ENCODE data around the gene AKT1. TPM values are rescaled to one million over a fixed set of nuclear protein-coding genes. Genes with fewer than 3 reads are reported as not detected.

The AKT1 gene
- total RNA-seq, 1 donor from 2014 or later = 144 TPM

DNA sequence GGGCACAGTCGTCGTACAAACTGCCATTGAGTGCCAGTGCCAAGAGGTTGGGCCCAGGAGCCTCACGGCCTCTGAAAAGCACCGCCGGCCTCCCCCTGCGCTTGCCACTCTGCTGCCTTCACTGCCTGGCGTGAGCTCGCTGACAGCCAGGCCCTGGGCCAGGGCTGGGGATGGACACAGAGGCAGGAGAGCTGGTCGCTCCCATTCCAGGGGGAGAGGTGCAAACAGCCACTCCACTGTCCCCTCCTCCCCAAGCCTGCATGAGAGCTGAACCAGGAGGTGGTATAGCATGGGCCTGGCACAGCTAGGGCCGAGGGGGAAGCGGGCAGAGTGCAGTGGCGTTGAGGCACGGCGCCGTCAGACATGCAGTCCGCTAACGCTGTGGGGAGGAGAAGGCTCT is 66.9 kb downstream of the AKT1 start:
- intact Hi-C loops (cut with micrococcal nuclease) = no loop called here

DNA sequence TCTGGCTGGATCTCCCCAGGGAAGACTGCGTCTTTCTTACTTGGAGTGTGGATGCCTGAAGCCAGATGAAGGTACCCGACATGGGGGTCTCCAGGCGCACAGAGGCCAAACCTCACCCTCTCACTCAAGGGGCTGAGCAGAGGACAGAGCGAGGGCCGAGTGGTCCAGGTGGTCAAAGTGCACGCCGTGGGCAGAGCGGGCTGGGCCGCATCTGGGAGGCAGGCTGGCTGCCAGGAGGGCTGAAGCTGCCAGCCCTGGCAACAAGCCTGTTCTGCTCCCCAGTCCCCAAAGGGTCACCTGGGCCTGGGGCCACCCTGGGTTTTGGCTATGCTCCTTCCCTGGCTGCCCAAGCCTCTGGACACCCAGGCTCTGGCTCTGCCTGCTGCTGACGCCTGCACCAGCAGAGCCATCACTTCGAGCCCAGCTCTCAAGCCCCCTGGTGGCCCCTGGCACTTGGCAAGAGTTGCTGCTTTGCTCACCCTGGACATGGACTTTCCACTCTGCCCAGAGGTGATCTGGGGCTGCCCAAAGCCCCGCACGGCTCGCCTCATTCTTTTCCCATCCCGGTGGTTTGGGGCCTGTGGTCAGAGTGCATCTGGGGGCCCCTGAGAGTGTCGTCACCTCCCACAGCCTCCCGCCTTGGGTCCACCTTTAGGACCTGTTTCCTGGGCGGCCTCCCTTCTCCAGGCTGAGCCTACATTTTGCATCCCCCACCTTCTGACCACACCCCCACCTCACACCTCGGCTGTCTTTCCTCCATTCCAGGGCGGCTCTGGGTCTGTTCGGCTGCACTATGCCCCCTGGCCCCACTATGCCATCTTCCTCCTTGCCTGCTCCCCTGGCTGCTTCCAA is 68.7 kb downstream of the AKT1 start:
- Histone ChIP-seq H3K27ac (replicated peaks) (peak overlapping the region; percentile 92), H3K9me3 (replicated peaks) (no peaks in the 10 kb centered on the region), H3K4me3 (peak overlapping the region; percentile 88), H3K36me3 (no peaks in the 10 kb centered on the region), H3K27me3 (ENCODE audit: low read depth) (no peaks in the 10 kb centered on the region), H3K4me1 (peaks cover 93% of the 10 kb centered on the region)
- TF ChIP-seq, protein P1, sequence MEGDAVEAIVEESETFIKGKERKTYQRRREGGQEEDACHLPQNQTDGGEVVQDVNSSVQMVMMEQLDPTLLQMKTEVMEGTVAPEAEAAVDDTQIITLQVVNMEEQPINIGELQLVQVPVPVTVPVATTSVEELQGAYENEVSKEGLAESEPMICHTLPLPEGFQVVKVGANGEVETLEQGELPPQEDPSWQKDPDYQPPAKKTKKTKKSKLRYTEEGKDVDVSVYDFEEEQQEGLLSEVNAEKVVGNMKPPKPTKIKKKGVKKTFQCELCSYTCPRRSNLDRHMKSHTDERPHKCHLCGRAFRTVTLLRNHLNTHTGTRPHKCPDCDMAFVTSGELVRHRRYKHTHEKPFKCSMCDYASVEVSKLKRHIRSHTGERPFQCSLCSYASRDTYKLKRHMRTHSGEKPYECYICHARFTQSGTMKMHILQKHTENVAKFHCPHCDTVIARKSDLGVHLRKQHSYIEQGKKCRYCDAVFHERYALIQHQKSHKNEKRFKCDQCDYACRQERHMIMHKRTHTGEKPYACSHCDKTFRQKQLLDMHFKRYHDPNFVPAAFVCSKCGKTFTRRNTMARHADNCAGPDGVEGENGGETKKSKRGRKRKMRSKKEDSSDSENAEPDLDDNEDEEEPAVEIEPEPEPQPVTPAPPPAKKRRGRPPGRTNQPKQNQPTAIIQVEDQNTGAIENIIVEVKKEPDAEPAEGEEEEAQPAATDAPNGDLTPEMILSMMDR (IDR thresholded peaks at IDR 0.05; ENCODE audit: borderline replicate concordance) = no peak
- intact Hi-C loops (cut with micrococcal nuclease) = no loop called here
- DNase-seq = no peak

More for the DNA sequence above, 66.9 kb downstream of the AKT1 start:
- Histone ChIP-seq H3K4me3 (no peak overlapping the region), H3K27ac (replicated peaks) (peak overlapping the region; percentile 92), H3K27me3 (ENCODE audit: low read depth) (no peaks in the 10 kb centered on the region), H3K36me3 (no peaks in the 10 kb centered on the region), H3K9me3 (replicated peaks) (no peaks in the 10 kb centered on the region), H3K4me1 (peaks cover 93% of the 10 kb centered on the region)
- DNase-seq = no peak
- TF ChIP-seq, protein P1 (IDR thresholded peaks at IDR 0.05; ENCODE audit: borderline replicate concordance) = no peak

DNA sequence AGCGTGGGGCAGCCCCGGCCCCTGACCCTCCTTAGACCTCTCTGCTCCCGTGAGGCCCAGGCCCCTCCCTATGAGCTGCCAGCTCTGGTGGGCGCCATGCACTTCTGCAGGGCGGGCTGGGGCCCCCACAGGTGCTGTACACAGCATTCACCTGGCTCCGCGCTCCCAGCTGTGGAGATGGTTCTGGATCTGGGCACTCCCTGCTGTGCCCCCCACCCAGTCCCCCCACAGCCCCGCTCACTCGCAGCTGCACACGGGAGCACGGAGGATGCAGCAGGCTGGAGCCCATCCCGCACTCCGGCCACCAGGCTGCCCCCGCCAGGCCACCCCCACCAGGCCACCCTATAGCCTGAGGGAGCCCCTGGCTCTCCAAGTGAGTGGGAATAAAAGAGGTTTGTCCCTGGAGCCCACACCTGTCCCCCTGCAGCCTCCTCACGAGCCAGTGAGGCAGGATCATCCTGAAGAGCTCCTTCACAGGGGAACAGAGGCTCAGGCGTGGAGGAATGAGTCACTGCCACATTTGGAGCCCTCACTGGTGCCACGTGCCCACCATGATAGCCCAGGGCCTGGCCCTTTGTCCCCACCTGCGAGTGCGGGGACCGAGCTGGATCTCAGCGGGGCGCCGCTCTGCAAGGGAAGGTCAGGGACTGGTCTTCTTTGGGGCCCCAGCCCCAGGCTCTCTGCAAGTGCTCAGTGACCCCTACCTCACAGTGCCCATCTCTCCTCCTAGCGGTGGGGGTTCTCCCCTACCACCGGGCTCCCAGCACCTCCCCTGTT is 69.6 kb downstream of the AKT1 start:
- H3K9me3 ChIP-seq (replicated peaks) = no peaks in the 10 kb centered on the region
- intact Hi-C loops (cut with micrococcal nuclease) = no loop called here
- TF ChIP-seq, protein P1 (IDR thresholded peaks at IDR 0.05; ENCODE audit: borderline replicate concordance) = no peak
- no peak for DNase-seq
- H3K4me3 ChIP-seq = peak overlapping the region; percentile 88
- no peaks in the 10 kb centered on the region for H3K36me3 ChIP-seq
- H3K27ac ChIP-seq (replicated peaks) = peak overlapping the region; percentile 92
- no peaks in the 10 kb centered on the region for H3K27me3 ChIP-seq (ENCODE audit: low read depth)
- H3K4me1 ChIP-seq = peaks cover 91% of the 10 kb centered on the region

DNA sequence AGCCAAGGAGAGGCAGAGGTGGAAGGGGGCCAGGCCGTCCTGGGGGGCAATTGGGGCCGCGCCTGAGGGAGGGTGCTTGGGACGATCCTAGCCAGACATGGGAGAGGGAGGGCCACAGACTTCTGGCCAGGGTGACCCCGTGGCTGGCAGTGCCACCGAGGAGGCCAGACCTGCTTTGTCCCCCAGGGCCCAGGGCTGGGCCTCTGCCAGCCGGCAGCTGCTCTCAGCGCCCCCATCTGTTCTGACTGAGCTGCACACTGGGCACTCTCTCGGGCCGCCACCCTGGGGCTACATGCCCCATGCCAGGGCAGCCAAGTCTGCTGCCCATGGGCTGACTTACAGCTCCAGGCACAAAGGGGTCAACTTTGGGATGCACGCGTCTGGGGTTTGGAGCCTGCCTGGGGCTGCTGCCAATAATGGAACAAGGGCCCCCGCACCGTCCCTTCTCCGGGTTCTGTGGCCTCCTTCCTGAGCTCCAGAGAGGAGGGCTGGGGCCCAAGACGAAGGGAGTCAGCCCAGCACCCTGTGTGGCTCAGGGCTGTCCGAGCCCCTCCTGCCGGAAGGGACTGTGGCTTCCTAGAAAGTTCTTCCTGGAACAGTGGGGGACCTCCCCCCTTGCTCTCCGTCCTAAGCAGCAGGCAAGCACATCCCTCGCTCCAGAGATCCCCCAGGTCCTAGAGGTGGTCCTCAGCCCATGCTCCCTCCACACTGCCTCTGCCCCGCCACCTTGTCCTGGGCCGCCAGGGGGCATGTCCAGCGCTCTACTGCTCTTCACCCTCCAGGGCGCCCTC is 70.4 kb downstream of the AKT1 start:
- DNase-seq = peak; percentile 70

More for the DNA sequence above, 70.4 kb downstream of the AKT1 start:
- Histone ChIP-seq H3K4me3 (peak overlapping the region; percentile 88), H3K9me3 (replicated peaks) (no peaks in the 10 kb centered on the region), H3K36me3 (peaks cover under 1% of the 10 kb centered on the region), H3K4me1 (peaks cover 83% of the 10 kb centered on the region), H3K27ac (replicated peaks) (peak overlapping the region; percentile 92), H3K27me3 (ENCODE audit: low read depth) (no peaks in the 10 kb centered on the region)
- intact Hi-C loops (cut with micrococcal nuclease) = no loop called here
- TF ChIP-seq, protein P1 (IDR thresholded peaks at IDR 0.05; ENCODE audit: borderline replicate concordance) = peak; percentile 10

Measured in left ventricle myocardium inferior (tissue), 1 donor.